Right hindlimb (tissue), 1 donor: ENCODE results near the gene APOL2.
"Not testable (repeated sequence)": the region's sequence is repeated elsewhere in the genome, so short reads cannot be mapped to it uniquely, and the experiment has no call there.

Experiments used
- DNase-seq: peaks from one replicate; pipeline ENCODE4 v3.0.0-alpha.2; 2018

Gene APOL2, protein sequence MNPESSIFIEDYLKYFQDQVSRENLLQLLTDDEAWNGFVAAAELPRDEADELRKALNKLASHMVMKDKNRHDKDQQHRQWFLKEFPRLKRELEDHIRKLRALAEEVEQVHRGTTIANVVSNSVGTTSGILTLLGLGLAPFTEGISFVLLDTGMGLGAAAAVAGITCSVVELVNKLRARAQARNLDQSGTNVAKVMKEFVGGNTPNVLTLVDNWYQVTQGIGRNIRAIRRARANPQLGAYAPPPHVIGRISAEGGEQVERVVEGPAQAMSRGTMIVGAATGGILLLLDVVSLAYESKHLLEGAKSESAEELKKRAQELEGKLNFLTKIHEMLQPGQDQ

DNA sequence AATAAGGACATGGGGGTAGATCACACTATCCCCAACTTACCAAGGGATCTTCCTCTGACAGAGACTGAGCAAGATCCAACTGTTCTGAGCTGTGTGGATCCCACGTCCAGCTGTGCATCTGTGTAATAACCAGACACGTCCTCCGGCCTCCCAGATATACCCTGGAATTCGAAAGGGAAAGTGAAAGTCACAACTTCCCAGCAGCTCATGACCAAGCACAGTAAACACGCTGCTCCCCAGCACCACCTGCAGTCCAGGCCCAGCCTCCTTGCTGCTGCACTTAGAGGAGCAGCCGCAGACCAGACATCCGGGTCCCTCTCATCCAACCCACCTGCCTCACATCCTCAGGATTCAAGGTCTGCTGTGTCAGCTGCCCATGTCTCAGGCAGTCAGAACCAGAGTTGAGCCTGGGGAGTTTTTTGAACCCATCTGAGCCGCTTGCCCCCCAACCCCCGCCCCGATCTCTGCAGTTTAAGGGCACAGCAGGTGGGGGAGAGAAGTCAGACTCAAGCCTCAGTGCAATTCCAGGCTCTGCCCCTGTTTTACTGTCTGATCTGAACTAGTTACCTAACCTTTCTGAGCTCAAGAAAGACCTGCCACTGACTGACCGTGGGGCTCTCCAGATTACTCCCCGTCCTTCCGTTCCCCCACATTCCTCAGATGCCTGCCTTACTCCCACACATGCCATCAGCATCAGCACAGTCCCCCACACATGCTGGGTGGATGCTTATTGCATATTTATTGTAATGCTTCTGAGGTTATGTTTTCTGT is at the start of gene APOL2:
APOL2 (minus strand) TSS at position 127 of the 771 bp plus-strand sequence. CDS start 6,365 bp downstream, outside the sequence.
- peak; percentile 94 for DNase-seq

DNA sequence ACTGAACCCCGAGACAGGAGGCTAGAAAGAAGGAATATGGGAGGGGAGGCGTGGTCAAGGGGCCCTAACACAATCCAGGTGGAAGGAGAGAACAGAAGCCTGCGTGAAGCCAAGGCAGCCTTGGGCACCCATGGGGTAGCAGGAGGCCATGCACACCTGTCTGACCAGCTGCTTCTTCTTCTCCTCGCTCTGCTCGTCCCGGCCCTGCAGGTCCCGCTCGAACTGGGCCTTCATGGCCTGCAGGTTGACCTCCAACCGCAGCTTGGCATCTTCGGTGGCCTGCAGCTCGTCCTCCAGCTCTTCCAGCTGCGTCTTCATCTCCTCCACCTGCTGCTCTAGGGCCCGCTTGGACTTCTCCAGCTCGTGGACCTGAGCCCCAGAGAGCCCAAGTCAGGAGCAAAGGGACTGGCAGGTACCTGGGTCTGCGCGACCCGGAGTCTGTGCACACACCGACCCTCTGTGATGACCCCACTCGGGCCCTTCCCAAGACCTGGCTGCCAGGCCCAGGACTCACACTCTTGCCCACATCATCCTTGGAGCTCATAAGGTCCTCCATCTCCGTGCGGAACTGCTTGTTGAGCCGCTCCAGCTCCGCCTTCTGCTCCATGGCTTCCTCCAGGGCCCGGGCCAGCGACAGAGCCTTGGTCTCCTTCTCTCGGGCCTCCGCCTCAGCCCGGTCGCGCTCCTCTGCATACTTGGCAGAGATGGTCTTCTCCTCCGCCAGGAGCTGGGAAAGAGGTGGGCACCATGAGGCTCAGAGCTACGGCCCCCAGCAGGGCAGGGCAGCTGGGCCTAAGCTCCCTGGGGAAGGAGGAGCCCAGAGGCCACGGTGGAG is 49.5 kb upstream of the APOL2 start:
- no peak for DNase-seq

DNA sequence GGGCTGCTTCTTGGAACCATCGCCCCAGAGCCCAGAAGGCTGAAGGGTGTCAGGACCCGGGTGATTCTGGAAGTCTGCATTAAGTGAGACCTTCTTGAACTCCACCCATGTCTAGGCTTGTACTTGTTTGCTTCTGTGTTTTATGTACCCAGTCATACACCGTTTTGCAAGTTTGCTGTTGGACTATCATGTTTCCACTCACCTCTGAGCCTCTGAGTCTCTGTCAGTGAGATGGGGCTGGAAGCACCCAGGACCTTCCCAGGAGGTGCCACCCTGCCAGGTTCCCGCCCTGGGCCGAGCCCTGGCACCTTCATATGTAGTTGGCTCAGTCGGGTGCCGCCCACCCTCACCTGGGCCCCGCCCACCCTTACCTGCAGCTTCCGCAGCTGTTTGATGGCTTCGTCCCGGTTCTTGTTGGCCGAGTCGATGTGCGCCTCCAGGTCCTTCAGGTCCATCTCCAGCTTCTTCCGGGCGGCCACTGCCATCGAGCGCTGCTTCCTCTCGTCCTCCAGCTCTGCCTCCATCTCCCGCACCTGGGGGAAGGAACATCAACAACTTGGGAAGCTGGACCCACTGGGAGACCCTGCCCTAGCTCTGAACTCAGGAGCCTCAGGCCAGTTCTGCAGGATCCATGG is 48.7 kb upstream of the APOL2 start:
- no peak for DNase-seq

DNA sequence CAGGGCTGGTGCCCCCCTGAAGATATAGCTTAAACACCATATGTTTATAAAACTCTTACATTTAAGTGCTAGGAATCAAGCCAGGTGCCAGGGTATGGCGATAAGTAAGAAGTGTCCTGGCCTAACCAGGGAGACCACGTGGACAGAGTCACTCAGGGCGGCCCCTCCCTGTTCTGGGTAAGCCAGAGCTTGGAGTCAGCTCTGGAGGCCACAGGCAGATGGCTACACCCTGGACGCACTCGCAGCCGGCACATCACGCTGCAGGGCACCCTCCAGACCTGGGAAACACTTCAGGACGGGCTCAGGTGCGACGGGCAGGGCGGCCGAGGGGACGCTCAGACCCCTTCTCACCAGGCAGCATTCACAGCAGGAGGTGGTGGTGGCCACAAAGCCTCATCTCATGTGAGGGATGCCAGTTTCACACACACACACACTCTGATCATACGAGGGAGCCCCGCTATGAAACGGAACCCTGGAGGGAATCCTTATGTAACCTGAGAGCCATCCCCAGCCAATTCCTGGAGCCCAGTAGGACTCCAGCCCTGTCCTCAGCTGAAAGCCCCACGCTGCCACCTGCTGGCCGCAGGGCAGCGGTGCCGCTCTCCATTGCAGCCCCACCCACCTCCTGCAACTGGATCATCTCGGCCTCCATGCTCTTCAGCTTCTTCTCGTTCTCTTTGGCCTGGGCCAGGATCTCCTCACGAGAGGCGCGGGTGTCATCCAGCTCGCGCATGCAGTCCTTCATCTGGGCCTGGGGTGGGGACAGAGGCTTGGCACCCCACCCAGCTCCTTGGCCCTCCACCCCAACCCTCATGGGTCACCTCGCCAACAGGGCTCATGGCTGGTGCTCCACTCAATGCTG is 47.0 kb upstream of the APOL2 start:
- peak; percentile 85 for DNase-seq

DNA sequence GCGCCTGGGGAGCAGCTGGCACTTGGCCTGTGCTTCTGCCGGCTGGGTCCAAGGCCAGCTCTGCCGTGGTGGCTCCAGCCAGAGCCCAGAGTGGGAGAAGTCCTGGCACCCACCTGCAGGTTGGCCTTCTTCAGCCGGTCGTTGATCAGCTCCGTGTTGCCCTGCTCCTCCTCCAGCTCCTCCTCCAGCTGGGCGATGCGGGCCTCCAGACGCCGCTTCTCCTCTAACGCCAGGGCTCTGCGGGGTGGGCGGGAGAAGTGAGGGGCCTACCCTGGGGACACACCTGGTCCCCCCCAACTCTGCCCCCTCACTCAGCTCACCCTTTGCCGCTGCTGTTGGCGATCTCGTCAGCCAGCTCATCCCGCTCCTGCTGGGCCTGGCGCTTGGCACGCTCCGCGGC is 46.2 kb upstream of the APOL2 start:
- no peak for DNase-seq

DNA sequence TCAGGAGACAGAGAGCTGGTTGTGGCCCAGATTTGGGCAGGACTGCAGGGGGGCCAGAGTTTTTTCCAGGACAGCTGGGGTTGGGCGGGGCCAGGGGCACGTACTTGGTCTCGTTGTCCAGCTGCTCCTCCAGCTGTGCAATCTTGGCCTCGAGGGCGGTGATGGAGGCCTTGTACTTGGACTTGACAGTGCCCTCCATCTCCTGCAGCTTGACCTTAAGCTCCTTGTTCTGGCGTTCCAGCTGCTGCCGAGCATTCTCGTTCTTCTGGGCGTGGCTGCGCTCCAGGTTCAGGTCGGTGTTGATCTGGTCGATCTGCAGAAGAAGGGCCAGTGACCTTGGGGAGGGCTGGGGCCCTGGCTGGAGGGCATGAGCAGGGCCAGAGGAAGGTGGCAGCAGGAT is 45.7 kb upstream of the APOL2 start:
- no peak for DNase-seq

DNA sequence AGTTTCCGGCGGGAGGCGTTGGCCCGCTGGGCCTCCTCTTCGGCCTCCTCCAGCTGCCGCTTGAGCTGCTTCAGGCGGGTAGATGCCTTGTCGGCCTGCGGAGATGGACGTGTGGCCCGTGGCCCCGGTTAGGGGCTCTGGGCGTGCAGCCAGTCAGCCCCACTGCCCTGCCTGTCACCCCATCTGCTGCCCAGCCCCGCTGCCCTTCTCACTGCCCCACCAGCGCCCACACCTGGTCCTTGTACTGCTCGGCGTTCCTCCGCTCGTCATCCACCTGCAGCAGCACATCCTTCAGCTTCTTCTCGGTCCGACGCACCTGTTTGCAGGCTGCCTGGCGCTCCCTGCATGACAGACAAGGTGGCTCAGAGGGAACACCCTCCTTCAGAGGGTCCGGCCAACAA is 44.8 kb upstream of the APOL2 start:
- no peak for DNase-seq

DNA sequence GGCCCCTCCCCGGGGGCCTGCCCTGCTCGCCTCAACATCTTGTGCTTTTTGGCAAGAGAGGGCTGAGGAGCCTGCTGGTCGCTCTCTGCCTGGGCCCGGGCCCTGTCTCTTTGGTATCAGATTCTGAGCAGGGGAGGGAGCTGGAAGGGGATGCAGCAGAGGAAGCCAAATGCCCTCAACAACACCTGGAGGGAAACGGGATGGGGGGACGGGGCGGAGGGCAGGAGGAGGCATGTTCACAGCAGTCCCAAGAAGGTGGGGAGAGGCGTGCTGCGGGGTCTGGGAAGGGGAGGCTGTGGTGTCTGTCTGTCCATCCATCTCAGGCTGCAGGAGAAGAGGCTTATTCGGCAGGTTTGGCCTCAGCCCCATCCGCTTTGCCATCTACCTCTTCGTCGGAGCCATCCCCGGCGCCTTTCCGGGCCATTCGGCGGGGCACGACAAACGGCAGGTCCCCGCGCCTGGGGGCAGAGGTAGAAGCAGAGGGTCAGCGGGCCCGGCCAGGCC is 43.1 kb upstream of the APOL2 start:
- no peak for DNase-seq

DNA sequence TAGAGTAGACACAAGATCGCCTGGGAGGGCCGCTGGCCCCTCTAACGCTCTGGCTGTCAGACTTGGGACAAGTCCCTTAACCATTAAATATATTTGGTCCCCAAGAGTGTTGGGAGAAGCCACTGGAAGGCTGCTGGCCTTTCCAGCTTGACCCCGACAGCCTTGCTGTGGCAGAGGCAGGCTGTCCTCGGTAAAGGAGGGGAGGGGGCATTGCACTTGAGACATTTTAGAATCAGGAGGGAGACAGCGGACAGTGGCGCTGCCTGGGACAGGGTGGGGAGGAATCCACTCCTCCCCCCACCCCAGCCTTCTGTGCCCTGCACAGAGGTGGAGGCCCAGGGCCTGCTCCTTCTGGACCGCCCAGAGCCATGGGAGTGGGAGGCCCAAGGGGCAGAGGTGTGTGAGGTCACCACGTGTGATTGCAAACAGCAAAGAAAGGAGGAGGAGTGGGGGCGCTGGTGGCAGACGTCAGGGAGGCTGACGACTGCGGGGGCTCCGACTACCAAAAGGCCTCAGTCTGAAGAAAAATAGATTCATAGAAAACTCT is 42.5 kb upstream of the APOL2 start:
- DNase-seq: no peak

DNA sequence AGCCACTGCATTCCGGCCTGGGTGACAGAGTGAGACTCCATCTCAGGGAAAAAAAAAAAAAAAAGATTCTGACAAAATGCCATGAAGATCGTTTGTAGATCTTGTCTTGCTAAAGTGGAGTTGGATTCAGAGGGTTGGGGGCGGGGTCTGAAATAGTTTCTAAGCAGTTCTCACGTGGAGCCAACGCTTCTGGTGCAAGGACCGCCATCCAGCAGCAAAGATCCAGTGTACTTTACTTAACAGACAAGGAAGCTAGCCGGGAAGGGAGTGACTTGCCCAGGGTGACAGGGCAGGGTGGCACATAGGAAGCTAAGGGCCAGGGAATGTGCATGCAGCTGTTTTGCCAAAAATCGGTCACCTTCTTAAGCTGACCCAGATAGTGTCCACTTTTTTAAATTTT is 41.1 kb upstream of the APOL2 start:
- no peak for DNase-seq

DNA sequence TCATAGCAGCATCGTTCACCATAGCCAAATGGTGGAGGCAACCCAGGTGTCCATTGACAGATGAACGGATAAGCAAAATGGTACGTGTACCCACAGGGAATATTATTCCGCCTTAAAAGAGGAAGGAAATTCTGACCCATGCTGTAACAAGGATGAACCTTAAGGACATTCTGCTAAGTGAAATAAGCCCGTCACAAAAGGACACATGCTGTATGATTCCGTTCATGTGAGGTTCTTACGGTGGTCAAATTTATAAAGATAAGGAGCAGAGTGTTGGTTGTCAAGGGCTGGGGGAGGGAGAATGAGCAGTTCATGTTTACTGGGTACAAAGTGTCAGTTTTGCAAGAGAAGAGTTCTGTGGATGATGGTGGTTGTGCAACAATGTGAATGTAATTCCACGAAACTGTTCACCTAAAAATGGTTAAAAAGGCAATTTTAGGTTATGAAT is 39.9 kb upstream of the APOL2 start:
- no peak for DNase-seq

DNA sequence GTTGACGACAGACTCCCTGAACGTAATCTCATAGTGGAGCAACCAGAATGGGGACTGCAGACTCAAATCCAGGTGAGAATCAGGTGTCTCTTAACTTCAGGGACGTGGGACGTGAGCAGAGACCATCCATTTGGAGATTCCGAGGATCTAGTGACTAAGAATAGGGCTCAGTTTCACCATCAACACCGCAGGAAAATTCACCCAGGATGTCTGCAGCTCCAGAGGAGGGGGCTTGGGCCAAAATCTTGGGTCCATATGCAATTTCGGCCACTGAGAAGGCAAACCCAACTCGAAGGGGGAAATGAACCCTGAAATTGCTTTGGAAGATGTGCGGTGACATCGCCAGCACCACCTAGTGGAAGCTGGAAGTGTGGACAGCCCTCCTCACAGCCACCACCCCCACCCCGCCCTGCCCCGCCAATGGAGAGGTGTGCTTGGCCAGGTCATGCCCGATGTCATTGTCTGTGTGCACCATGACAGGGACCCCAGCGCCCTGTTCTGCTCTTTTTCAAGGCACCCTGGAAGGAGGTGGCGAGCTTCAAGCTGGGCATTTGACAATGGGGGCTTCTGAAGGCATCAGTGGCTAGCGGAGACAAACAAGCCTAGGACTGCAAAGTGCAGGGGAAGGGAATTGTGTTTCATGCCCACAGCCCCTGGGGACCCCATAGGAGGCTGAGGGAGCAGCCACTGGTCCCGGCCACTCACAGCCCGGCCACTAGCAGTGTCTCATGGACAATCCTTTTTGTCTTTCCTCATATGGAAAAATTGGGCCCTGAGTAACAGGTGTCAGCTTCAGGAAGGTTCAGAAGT is 38.4 kb upstream of the APOL2 start:
- no peak for DNase-seq

DNA sequence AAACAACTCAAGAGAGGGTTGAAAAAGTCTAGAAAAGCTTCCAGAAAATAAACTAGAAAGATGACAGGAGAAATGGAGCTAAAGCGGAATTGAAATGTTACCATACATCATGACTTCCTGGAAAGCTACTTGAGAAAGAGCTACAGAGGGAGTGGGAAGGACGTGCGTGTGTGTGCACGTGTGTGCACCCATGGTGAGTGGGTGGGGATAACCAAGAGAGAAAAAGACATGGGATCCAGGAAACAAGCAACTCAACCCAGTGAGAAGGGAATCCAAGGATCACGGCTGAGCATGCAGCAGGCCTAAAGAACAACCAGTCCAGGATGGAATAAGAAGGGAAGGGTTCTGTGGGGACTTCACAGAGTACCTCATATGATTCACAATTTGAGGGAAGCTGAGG is 35.2 kb upstream of the APOL2 start:
- no peak for DNase-seq

DNA sequence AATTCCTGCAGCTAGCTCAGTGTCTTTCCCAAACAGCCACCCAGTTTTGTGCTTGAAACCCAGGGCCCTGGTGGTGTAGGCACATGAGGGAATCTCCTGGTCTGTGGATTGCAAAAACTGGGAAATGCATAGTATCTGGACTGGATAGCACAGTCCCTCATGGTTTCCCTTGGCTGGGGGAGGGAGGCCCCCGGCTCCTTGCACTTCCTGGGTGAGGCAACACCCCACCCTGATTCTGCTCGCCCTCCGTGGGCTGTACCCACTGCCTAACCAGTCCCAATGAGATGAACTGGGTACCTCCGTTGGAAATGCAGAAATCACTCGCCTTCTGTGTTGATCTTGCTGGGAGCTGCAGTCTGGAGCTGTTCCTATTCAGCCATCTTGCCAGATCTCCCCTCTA is 32.6 kb upstream of the APOL2 start:
- peak; percentile 9 for DNase-seq

DNA sequence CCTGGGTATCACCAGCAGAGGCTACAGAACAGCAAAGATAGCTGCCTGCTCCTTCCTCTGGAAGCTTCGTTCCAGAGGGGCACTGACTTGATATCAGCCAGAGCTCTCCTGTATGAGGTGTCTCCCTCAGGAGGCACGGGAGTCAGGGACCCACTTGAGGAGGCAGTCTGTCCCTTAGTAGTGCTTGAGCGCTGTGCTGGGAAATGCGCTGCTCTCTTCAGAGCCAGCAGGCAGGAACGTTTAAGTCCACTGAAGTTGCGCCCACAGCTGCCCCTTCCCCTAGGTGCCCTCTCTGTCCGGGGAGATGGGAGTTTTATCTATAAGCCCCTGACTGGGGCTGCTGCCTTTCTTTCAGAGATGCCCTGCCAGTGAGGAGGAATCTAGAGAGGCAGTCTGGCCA is 31.9 kb upstream of the APOL2 start:
- DNase-seq: peak; percentile 4

DNA sequence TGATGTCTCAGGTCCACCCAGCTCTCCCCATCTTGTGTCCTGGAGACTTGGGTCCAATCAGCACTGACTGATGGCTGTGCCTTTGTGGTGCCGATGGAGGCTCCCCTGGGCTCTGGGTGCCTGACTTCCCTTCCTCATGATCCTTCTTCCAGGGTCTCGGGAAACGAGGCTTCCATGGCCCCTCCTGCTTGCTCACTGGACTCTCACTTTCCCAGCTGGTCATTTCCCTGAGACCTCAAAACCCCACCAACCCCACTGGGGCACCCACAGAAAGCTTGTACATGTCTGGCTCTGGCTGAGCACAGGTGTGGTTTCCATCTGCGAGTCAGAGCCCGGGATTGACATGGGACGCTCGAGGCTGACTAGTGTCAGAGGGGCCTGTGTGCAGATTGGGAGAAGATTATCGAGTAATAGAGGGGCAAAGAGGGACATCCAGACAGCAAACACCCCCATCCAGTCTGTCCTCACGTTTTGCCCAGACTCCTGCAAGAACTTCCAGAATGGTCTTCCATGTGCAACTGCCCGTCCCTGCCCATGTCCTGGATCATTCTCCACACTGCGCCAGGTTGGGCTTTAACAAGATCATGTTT is 28.7 kb upstream of the APOL2 start:
- no peak for DNase-seq

DNA sequence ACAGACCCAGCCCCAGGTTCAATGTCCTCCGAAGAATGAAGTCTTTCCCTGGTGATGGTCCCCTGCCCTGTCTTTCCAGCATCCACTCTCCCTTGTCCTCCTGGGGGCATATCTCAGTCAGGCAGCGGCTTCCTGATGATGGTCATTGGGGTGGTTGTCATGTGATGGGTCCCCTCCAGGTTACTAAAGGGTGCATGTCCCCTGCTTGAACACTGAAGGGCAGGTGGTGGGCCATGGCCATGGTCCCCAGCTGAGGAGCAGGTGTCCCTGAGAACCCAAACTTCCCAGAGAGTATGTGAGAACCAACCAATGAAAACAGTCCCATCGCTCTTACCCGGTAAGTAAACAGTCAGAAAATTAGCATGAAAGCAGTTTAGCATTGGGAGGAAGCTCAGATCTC is 27.7 kb upstream of the APOL2 start:
- DNase-seq: no peak

DNA sequence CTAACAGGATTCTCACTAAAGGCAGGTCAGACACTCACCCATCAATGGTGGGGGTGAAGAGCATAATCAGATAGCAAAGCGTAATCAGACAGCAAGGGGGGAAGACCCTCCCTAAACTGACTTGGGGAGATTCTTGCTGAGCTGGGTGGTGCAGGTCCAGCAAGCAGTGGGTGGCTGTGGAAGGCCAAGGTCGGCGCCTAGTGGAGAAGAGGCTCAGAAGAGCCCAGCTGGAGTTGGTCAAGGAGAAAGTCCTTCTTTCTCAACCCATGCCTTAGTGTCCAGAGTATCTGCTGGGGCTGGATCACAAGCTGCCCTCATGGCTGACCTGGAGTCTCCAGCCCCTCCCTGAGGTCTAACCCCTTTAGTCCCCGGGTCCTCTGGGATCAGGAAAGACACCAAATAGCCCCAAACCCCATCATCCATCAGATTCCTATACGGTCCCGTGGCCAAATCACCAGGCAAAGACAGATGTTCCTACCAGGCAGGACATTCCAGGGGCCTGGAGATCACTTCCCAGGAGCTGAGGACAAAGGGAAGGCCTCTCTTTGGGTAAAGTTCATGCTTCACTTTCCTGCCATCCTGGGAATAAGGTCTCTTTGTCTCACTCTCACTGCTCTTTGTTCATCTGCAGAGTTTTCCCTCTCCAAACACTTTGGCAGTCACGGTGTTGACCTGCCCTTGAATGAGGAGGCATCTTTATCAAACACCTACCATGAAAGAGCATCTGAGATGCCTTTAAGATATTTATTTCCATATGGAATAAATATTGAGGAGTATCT is 24.7 kb upstream of the APOL2 start:
- not testable (repeated sequence) for DNase-seq

DNA sequence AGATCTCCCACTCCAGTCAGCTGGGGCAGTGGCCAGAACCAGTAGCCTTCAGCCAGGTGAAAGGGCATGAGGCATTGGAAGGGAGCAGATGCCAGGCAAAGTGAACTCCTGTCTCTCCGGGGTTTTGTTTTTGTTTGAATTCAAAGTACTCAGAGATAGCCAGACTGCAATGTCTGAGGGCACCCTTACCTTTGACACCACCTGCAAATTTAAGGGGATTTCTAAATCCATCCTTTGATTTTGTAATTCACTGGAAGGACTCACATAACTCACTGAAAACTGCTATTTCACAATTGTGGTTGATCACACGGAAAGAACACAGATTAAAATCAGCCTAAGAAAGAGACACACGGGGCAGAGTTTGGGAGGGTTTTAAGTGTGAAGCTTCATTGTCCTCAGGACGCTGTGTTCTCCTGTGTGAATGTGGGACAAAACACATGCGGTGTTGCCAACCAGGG is 23.9 kb upstream of the APOL2 start:
- not testable (repeated sequence) for DNase-seq
